ENCODE results near the gene NFIX.

NFIX gene

GRCh38 chr19:13023656-13024055 is 28.4 kb downstream of the NFIX start:
- DNase-seq: no peak

GRCh38 chr19:13024126-13024950 is 29.1 kb downstream of the NFIX start:
- no peak for DNase-seq

GRCh38 chr19:13024951-13025697 is 29.8 kb downstream of the NFIX start:
- DNase-seq: no peak

GRCh38 chr19:13025819-13026456 is 30.7 kb downstream of the NFIX start:
- no peak for DNase-seq

- no peak for DNase-seq
These were observed 31.4 kb downstream of the NFIX start for GRCh38 chr19:13026462-13027370.

GRCh38 chr19:13027557-13027956 is 32.3 kb downstream of the NFIX start:
- no peak for DNase-seq

GRCh38 chr19:13028027-13028426 is 32.8 kb downstream of the NFIX start:
- DNase-seq: no peak

GRCh38 chr19:13029301-13029880 is 34.1 kb downstream of the NFIX start:
- no peak for DNase-seq

GRCh38 chr19:13029893-13030292 is 34.6 kb downstream of the NFIX start:
- DNase-seq: no peak

- no peak for DNase-seq
These were observed 36.8 kb downstream of the NFIX start for GRCh38 chr19:13031917-13032623.

GRCh38 chr19:13032837-13033236 is 37.6 kb downstream of the NFIX start:
- DNase-seq: no peak

GRCh38 chr19:13033244-13033643 is 38.0 kb downstream of the NFIX start:
- DNase-seq: no peak

- DNase-seq: peak; percentile 70 to 76
These were observed 38.7 kb downstream of the NFIX start for GRCh38 chr19:13033819-13034611.

GRCh38 chr19:13034636-13035035 is 39.4 kb downstream of the NFIX start:
- DNase-seq: no peak

- no peak for DNase-seq
These were observed 40.6 kb downstream of the NFIX start for GRCh38 chr19:13035820-13036365.

GRCh38 chr19:13036366-13036976 is 41.2 kb downstream of the NFIX start:
- DNase-seq: no peak

- no peak for DNase-seq
These were observed 41.9 kb downstream of the NFIX start for GRCh38 chr19:13037161-13037560.

GRCh38 chr19:13037731-13038130 is 42.5 kb downstream of the NFIX start:
- no peak for DNase-seq

GRCh38 chr19:13038306-13039210 is 43.3 kb downstream of the NFIX start:
- no peak for DNase-seq

All from activated T-cell treated with anti-CD3 and anti-CD28 coated beads, Interleukin-2, amount 50 U/mL, for 48 hours (primary cell).